Suppressor macrophage (primary cell): ENCODE data around the gene THBS4.
A peak's percentile ranks its signal among the peaks of the same experiment; 100 is the strongest.

Source experiments
- DNase-seq, 4 experiments: peaks; one replicate each; pipeline ENCODE4 v3.0.0-alpha.2; 2020 to 2022
- total RNA-seq, 17 experiments: gene quantifications; one replicate each; lab custom pipeline; 2026; ENCODE audit warnings: mixed read lengths in 6 of 17, inconsistent platforms in 3 of 17; lab: John Stamatoyannopoulos, UW

The THBS4 gene
- 0 to 4.0 (median 0.07) reads per million in 17 experiments for total RNA-seq

- peak in 2 of 4 experiments; percentile 9 to 15 for DNase-seq
These were observed at the start of gene THBS4 for GRCh38 chr5:80034962-80035821. TSS of gene THBS4 (plus strand) at chr5:80035348. CDS start at chr5:80035538, 190 bp downstream.

- no peak for DNase-seq
These were observed 48.9 kb upstream of the THBS4 start for GRCh38 chr5:79986260-79986659.

GRCh38 chr5:79990205-79990597 lies 44.9 kb upstream of the THBS4 start:
- peak in 1 of 4 experiments; percentile 1 for DNase-seq

DNA sequence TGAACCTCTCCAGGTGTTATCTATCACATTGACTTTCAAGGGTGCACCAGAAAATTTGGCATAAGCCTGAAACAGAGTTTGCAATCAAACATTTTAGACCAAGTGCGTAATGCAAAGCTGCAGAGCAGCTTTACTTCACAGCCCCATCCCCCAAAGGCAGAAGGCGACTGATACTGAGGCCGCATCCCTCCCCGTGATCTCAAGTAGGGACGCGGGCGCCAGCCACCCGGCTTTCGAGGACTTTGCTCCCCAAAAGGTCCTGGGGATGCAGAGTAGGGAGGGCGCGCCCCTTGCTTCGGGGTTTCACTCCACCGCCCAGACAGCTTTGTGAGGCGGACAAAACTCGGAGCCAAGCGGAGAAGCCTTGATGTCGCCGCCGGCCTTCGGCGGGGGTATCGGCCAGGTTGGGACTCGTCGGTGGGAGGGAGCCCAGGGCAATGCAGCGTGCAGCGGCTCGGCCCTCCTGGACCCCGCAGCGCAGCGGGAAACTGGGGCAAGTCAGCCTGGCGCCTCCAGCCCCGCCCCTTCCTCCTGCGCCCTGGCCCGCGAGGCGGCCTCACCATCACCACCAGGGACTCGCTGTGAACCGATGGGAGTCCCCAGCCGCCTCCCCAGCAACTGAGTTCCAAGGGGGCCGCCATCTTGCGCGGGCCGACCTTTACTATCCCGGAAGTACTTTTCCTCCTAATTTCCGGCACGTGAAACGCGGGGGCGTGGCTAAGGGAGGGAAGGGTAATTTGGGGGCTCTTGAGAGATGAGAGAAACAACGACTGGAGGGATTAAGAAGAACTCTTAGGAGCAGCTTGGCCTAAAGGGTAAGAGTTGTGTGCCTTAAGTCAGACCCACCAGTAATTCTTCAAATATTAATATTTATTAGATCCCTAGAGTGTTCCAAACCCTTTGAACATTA lies 44.3 kb upstream of the THBS4 start, which contains the start of gene MTX3:
MTX3 (minus strand) TSS at position 665 of the 910 bp plus-strand sequence; CDS start at position 641, 24 bp downstream.
- peak; percentile 86 to 92 (median 90) for DNase-seq

GRCh38 chr5:79992891-79993657 lies 42.1 kb upstream of the THBS4 start:
- no peak for DNase-seq

GRCh38 chr5:79999722-80000121 lies 35.4 kb upstream of the THBS4 start:
- DNase-seq: no peak

GRCh38 chr5:80002677-80003076 lies 32.5 kb upstream of the THBS4 start:
- no peak for DNase-seq

GRCh38 chr5:80008995-80009765 lies 26.0 kb upstream of the THBS4 start:
- DNase-seq: no peak

DNA sequence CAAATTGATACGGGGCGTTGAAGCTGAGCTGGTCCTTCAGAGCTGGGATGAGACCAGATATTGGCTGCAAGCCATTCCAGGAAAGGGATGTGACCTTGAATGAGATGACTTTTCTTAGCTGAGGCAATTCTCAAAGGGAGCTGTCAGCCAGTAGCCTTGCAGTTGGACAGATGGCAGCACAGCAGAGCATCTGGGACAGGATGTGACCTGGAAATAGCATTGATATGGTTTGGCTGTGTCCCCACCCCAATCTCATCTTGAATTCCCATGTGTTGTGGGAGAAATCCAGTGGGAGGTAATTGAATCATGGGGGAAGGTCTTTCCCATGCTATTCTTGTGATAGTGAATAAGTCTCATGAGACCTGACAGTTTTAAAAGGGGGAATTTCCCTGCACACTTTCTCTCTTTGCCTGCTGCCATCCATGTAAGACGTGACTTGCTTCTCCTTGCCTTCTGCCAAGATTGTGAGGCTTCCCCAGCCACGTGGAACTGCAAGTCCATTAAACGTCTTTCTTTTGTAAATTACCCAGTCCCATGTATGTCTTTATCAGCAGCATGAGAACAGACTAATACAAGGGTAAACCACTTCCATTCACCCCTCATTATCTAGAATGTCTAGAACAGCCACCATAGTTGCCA lies 24.3 kb upstream of the THBS4 start:
- no peak for DNase-seq

DNA sequence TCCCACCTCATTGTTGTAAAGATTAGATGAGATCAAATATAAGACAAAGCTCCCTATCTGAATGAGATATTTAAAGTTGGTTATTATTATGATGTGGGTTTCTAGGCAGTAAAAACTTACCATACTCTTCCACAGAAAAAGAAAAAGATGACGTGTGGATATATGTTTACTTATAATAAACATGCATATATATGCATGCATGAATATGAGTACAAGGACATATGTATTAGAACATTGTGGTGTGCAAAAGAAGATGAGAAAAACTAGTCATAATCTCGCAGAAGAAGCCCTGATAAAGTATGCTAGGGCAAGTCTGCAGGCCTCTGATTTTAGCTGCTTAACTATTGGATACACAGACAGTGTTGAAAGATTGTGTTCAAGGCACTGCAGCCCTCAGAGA lies 10.1 kb upstream of the THBS4 start:
- DNase-seq: no peak

GRCh38 chr5:80026841-80027240 lies 8.3 kb upstream of the THBS4 start:
- DNase-seq: no peak

- no peak for DNase-seq
These were observed 4.0 kb upstream of the THBS4 start for GRCh38 chr5:80031109-80031508.

DNA sequence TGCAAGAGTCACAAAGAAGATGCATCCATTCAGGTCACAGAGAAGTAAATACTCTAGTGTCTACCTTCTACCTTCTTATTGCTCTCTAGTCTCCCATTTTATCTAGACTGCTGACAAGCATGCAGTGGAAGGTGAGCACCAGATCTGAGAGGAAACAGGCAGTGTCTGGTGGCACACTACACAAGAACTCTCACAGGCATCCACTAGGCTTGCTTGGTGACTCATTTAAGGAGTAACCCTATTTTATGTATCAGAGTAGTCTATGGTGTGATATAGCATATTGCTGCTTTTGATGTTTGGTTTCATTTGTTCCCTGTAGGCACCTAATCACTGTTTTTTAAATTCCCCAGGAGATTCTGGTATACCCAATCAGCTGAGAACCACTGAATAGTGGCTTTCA lies 1.6 kb upstream of the THBS4 start:
- DNase-seq: no peak

DNA sequence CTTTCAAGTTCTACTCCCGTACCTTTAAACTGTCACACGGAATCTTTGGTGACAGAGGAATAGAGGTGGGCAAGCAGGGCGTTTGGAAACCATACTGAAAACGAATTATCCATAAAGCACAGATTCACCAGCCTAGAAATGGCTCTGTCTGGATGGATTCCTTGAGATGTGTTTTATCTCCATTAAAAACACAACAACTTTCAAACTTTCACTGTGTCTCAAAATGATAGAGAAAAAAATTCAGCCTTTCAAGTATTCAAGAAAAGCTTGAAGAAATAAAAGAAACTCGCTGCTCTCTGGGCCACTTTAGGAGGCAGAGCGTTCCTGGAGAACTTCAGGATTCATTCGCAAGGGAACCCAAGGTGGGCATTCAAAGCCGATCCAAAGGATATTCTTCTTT lies 589 bp upstream of the THBS4 start:
- DNase-seq: no peak

DNA sequence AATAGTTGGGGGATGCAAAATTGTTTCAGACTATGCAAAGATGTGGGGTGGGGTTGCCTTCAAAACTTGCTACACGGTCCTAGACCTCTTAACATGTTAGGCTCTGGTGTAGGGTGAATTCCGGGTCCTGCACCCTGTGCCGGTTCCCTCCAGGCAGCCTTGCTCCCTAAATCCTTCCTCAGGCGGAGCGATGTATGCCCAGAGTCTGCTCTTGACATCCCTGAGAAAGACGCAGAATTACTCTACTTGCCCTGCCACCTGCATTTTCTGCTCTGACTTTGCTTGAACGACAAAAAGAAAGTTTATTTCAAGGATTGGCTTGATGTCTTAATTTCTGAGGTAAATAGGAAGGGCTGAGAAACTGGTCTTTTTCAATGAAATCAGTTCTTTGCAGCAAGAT lies 691 bp downstream of the THBS4 start:
- no peak for DNase-seq

DNA sequence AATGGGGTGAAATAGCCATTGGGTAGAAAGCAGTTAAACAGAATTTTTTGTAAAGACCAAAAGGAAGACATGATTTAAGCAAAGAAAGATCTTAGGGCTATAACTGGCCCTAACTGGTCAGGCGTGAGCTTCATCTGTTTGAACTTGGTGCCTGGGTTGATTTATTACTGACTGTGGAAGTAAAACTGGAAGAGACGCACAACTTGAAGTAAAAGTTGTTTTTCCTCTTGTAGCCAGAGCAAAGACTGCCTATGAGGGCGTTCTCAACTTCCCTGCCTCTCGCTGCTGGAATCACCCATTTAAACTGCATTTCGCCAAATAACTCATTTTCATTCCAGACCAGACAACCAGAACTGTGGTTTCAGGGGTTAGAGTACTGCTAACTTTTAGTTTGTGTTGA lies 1.5 kb downstream of the THBS4 start:
- DNase-seq: no peak

DNA sequence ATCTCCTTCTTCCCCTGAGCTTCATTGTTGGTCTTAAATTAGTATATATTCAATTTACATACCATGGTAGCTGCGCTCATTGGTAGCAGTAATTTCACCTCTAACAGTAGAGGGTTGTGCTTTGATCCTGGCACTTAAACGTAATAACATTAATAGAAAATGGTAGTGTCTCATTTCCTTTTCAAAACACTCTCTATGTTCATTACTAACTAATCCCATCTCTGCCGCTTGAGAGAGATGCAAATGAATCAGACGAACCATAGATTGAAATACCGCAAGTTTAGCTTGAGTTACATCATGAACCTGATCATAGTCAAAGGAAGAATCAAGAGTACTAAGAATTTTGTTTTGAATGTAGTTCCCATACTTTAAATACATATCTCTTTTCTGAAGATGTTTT lies 2.2 kb downstream of the THBS4 start:
- DNase-seq: no peak

DNA sequence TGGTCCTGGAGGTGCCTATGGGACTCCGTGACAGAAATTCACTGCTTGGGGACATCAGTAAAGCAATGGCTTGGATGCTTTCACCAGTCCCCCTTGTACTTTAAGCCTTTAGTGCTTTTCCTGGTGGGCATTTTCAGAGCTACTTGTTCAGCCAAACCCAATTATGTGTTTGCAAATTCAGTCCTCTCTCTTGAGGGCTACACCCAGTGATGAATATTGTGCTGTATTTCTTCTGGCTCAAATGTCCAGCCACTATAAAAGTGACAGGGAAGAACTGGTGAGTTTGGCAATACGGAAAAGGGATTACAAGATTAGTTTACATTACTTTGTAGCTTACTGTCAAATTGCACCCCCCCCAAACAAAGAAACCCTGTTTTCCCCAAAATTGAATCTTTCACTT lies 4.5 kb downstream of the THBS4 start:
- no peak for DNase-seq

GRCh38 chr5:80041527-80041926 lies 6.4 kb downstream of the THBS4 start:
- no peak for DNase-seq

- DNase-seq: no peak
These were observed 7.2 kb downstream of the THBS4 start for GRCh38 chr5:80042330-80042729.

- no peak for DNase-seq
These were observed 8.0 kb downstream of the THBS4 start for GRCh38 chr5:80043187-80043586.
